Left lung (tissue), 10 donors: ENCODE data around the gene PTPRT. TPM values are rescaled to one million over a fixed set of nuclear protein-coding genes. Genes with fewer than 3 reads are reported as not detected.

ENCODE experiments used
- ATAC-seq: fragments of 200-7000 bp; cut with Tn5 transposase; one replicate; pipeline ENCODE4 v1.9.1; 2020; ENCODE audit warnings: moderate library complexity
- DNase-seq, 4 donors: peaks; one replicate each; pipeline ENCODE4 v3.0.0-alpha.2; 2013 to 2020
- H3K27ac ChIP-seq, 2 donors: fragments of 200-600 bp; sonication (generic) in 1 of 2; one replicate each; pipeline versions ENCODE4 v1.5.0 to v1.8.0; 2020 to 2021
- H3K27me3 ChIP-seq, 2 donors: fragments of 200-600 bp; sonication (generic) in 1 of 2; one replicate each; pipeline versions ENCODE4 v1.5.0 to v1.8.0; 2020 to 2021
- H3K36me3 ChIP-seq, 2 donors: fragments of 200-600 bp; sonication (generic) in 1 of 2; one replicate each; pipeline versions ENCODE4 v1.5.0 to v1.8.0; 2020 to 2021
- H3K4me1 ChIP-seq, 2 donors: fragments of 200-600 bp; one replicate each; pipeline ENCODE4 v1.8.0; 2021
- H3K4me3 ChIP-seq, 2 donors: fragments of 200-600 bp; sonication (generic) in 1 of 2; one replicate each; pipeline versions ENCODE4 v1.5.0 to v1.8.0; 2020 to 2021; ENCODE audit warnings: mild to moderate bottlenecking in 1 of 2
- H3K9me3 ChIP-seq, 2 donors: fragments of 200-600 bp; sonication (generic) in 1 of 2; one replicate each; pipeline versions ENCODE4 v1.5.0 to v1.8.0; 2020 to 2021
- intact Hi-C, 2 donors: fragments of 100-400 bp; cut with DNase I; formaldehyde crosslinking; loops; one replicate each; pipeline versions ENCODE4 v1.11.2 to v1.14.2; 2022
- polyA plus RNA-seq, 6 donors: library from polyadenylated mRNA; unstranded; fragments of 120-200 nt; gene quantifications; one replicate each; pipeline ENCODE4 v1.2.1, GENCODE V29; 2013; ENCODE audit not compliant: insufficient read length in 6 of 6
- total RNA-seq, 2 donors: library from RNA; stranded (reverse); fragmentation: NEBNext Ultra II Directional; extraction: Animal tissue kit (Norgen Biotek cat#: 25700); gene quantifications; one replicate each; pipeline ENCODE4 v1.2.1, GENCODE V29; 2021
- TF ChIP-seq, protein P1 (sequence below), 2 donors: fragments of 200-600 bp; sonication (generic) in 1 of 2; IDR thresholded peaks; one replicate each; pipeline versions ENCODE4 v1.5.0 to v1.8.0; 2021; ENCODE audit warnings: antibody characterized with exemption in 2 of 2
- donor health status: DM: no; HTN: yes; CAD: no.
- donor health status: DM: no; HTN: no; CAD: no.

The PTPRT gene
- total and polyA plus RNA-seq, 8 donors, result 0.15 to 2.9 (median 1.4) TPM

DNA sequence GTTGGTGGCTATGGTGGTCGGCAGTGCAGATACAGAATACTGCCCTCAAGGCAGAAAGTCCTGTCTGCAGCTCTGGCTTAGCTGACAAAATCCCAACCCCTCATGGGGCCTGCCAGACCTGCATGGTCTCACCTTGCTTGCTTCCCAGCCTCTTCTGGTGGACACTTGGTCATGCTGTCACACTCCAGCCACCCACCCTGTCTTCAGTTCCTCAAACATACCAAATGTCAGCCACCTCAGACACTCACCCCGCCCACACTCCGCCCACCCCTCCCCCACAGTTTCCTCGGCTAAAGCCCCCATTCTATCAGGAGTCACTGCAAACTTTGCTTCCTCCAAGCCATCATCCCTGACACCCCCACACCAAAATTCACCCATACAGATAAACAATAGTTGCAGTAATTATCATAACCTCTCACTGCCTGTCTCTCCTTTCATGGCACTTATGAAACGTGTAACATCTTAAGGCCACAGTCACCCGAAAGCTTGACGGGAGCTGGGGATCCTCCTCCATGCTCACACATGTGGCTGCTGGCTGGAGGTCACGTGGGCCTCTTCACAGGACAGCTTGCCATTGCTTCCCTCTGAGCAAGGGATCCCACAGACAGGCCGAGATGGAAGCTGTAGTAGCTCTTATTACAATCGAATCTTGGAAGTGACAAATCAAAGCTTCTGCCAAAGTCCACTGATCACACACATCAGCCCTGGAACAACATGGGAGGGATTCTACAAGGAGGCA, 202.2 kb downstream of the PTPRT start:
- H3K27ac ChIP-seq, result no peak overlapping the region
- ATAC-seq (no peak), DNase-seq (no peak)

DNA sequence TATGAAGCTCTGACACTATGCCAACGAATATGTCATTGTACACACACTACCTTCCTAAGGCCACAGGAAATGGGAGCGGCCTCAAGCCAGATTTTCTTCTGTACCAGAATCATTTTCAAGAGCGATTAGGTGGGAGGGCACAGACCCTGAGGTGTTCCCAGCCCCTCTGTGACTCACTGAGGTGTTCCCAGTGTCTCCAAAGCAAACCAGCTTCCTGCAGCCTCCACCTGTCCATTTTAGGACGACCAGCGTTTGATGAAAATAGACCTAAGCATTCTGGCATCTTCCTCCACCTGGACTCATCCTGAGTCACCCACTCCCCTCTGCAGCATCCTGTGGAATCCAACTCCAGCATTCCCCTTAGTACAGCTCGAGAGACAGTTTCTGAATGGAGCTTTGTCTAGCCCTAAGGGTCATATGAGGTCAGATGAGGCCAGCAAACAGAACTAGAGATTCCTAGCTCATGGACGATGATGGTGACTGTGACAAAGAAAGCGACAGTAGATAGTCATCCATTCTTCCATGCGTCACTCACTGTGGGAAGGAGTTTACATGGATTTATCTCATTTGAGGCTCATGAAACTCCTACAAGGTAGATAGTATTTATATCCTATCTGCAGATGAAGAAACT, 203.4 kb downstream of the PTPRT start:
- no peak for DNase-seq
- Histone ChIP-seq H3K9me3 (no peaks in the 10 kb centered on the region), H3K4me1 (no peaks in the 10 kb centered on the region), H3K36me3 (no peaks in the 10 kb centered on the region), H3K4me3 (no peak overlapping the region), H3K27ac (no peak overlapping the region), H3K27me3 (no peaks in the 10 kb centered on the region)
- TF ChIP-seq, protein P1, sequence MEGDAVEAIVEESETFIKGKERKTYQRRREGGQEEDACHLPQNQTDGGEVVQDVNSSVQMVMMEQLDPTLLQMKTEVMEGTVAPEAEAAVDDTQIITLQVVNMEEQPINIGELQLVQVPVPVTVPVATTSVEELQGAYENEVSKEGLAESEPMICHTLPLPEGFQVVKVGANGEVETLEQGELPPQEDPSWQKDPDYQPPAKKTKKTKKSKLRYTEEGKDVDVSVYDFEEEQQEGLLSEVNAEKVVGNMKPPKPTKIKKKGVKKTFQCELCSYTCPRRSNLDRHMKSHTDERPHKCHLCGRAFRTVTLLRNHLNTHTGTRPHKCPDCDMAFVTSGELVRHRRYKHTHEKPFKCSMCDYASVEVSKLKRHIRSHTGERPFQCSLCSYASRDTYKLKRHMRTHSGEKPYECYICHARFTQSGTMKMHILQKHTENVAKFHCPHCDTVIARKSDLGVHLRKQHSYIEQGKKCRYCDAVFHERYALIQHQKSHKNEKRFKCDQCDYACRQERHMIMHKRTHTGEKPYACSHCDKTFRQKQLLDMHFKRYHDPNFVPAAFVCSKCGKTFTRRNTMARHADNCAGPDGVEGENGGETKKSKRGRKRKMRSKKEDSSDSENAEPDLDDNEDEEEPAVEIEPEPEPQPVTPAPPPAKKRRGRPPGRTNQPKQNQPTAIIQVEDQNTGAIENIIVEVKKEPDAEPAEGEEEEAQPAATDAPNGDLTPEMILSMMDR (IDR thresholded peaks at IDR 0.05), result no peak
- intact Hi-C loops, result no loop called here
- ATAC-seq, result no peak

More for the DNA sequence above, 202.2 kb downstream of the PTPRT start:
- Histone ChIP-seq H3K36me3 (no peaks in the 10 kb centered on the region), H3K4me1 (no peaks in the 10 kb centered on the region), H3K9me3 (no peaks in the 10 kb centered on the region), H3K4me3 (no peak overlapping the region), H3K27me3 (no peaks in the 10 kb centered on the region)
- intact Hi-C loops, result no loop called here
- TF ChIP-seq, protein P1 (IDR thresholded peaks at IDR 0.05), result no peak

DNA sequence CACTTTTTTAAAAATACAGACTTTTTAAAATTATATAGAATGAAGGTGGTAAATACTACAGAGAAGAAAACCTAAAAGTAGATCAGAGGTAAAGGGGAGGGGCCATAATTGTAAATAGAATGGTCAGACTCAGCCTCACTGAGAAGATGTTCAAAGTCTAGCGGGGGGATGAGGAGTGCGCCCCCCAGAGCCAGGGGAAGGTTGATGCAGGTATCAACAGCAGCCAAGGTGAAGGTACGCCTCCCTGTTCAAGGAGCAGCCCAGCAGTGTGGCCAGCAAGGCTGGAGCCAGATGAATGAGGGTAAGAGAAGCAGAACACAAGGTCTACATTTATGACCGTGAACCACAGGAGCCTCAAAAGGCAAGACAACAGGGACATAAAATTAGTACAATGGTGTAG, 204.1 kb downstream of the PTPRT start:
- Histone ChIP-seq H3K9me3 (no peaks in the 10 kb centered on the region), H3K4me1 (no peaks in the 10 kb centered on the region), H3K4me3 (no peak overlapping the region), H3K27ac (no peak overlapping the region), H3K36me3 (no peaks in the 10 kb centered on the region), H3K27me3 (no peaks in the 10 kb centered on the region)
- ATAC-seq (no peak), DNase-seq (no peak)
- intact Hi-C loops, result no loop called here
- TF ChIP-seq, protein P1 (IDR thresholded peaks at IDR 0.05), result no peak

DNA sequence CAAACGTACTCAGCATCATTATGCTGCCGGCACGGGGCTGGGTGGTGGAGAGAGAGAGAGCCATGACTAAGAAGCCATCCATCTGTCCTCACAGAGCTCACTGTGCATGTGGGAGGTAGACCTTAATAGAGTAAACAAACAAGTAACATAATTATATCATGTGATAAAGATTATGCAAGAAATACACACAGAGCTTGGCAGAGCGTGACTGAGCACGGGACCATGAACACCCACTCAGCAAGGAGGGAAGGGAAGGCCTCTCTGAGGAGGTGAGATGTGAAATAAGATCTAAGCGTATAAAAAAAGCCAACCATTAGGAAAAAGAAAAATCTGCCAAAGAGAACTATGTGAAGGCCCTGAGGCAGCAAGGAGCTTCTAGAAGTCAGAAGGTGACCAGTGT, 207.5 kb downstream of the PTPRT start:
- intact Hi-C loops, result no loop called here
- peak in 2 of 4 donors; percentile 24 to 67 for DNase-seq
- H3K4me1 ChIP-seq, result no peaks in the 10 kb centered on the region
- ATAC-seq, result no peak
- no peak overlapping the region for H3K4me3 ChIP-seq
- no peak overlapping the region for H3K27ac ChIP-seq
- TF ChIP-seq, protein P1 (IDR thresholded peaks at IDR 0.05), result no peak
- H3K9me3 ChIP-seq, result no peaks in the 10 kb centered on the region
- H3K27me3 ChIP-seq, result peaks cover 0 to 13% of the 10 kb centered on the region in 2 donors
- no peaks in the 10 kb centered on the region for H3K36me3 ChIP-seq

DNA sequence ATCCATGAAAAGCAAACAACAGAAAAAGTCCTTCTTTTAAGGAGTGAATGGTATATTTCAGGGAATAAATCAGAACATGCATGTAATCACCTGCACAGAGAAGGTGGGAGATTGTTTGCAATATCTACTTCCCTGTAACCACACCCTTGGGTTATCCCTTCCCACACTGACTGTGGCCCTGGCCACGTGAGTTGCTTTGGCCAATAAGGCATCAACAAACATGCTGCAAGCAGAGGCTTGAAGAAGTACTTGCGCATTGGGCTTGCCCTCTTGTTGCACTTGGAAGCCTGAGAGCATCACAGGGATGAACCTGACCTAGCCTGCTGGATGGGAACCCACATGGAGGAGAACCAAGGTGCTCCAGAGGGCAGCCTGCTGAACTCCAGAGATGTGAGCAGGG, 208.5 kb downstream of the PTPRT start:
- TF ChIP-seq, protein P1 (IDR thresholded peaks at IDR 0.05), result no peak
- H3K4me1 ChIP-seq, result no peaks in the 10 kb centered on the region
- ATAC-seq (no peak), DNase-seq (no peak)
- H3K4me3 ChIP-seq, result no peak overlapping the region
- no peaks in the 10 kb centered on the region for H3K36me3 ChIP-seq
- no peak overlapping the region for H3K27ac ChIP-seq
- H3K27me3 ChIP-seq, result peaks cover 0 to 13% of the 10 kb centered on the region in 2 donors
- intact Hi-C loops, result no loop called here
- H3K9me3 ChIP-seq, result no peaks in the 10 kb centered on the region
